Body of pancreas (tissue), 4 donors: ENCODE results near the gene TNRC6C.

Experiments
- POLR2A ChIP-seq, 3 donors: fragments of 450-650 bp; IDR thresholded peaks; one replicate each; pipeline ENCODE4 v1.6.1; 2016; ENCODE audit warnings: antibody characterized with exemption in 3 of 3, mild to moderate bottlenecking in 2 of 3
- TF ChIP-seq, protein P1 (sequence below), 7 experiments: fragments of 450-650 bp in 4 of 7; fragments of 200-600 bp in 3 of 7; sonication (generic) in 3 of 7; IDR thresholded peaks; one replicate each; pipeline ENCODE4 v1.5.1; 2016 to 2019; ENCODE audit warnings: antibody characterized with exemption in 7 of 7

DNA sequence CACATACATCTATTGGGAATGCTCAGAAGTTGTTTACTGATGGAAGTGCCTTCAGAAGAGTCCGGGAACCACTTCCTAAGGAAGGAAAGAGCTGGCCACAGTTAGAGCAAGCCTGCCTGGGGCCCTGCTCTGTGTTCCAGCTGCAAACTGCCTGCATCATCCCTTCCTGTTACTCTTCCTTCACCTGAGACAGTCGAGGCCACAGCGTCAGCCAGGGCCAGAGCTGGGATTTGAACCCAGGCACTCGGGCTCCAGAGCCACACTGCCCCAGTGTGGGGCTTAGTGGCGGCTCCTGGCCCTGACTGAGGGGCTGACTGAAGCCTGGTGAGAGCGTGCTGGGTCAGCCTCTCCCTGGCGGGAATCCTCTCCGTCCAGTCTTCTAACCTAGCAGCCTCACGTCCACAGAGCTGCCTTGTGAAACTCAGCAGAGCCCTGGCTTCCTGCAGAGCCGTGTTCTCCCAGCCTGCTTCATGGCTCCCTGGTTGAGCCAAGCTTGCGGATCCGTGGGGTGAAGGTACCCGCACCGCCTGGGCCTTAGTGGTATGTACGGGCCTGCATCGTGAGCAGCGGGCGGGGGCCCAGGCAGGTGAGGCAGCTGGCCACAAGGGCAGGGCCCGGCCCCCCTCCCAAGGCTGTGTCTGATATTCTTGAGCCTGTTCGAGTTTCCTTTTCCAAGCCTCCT is 183.1 kb downstream of the TNRC6C start:
- TF ChIP-seq, protein P1, sequence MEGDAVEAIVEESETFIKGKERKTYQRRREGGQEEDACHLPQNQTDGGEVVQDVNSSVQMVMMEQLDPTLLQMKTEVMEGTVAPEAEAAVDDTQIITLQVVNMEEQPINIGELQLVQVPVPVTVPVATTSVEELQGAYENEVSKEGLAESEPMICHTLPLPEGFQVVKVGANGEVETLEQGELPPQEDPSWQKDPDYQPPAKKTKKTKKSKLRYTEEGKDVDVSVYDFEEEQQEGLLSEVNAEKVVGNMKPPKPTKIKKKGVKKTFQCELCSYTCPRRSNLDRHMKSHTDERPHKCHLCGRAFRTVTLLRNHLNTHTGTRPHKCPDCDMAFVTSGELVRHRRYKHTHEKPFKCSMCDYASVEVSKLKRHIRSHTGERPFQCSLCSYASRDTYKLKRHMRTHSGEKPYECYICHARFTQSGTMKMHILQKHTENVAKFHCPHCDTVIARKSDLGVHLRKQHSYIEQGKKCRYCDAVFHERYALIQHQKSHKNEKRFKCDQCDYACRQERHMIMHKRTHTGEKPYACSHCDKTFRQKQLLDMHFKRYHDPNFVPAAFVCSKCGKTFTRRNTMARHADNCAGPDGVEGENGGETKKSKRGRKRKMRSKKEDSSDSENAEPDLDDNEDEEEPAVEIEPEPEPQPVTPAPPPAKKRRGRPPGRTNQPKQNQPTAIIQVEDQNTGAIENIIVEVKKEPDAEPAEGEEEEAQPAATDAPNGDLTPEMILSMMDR (IDR thresholded peaks at IDR 0.05) = no peak
- no peak for TF ChIP-seq POLR2A (IDR thresholded peaks at IDR 0.05)
